GM12878 (cell line): ENCODE measurements around the gene ZNF629. TPM values are rescaled to one million over a fixed set of nuclear protein-coding genes. Genes with fewer than 3 reads are reported as not detected.
A peak's percentile ranks its signal among the peaks of the same experiment; 100 is the strongest.

Experiments
- ATAC-seq: fragments of 200-7000 bp; cut with Tn5 transposase; 3 replicates; pipeline ENCODE4 v1.9.1; 2020; ENCODE audit warnings: mild to moderate bottlenecking, moderate library complexity
- BruUV-seq: library from RNA; stranded (reverse); fragments of 400-500 nt; replicated peaks from 2 replicates; lab custom pipeline; 2021; lab: Mats Ljungman, UMichigan
- CTCF ChIA-PET: fragments of 300-600 bp; sonication (Branson Sonifier 250); formaldehyde crosslinking; extraction: SDS; loops from one replicate; lab custom pipeline; 2021; ENCODE audit warnings: inconsistent platforms; lab: Yijun Ruan, JAX
- POLR2A ChIA-PET: fragments of 350-600 bp; formaldehyde crosslinking; extraction: SDS; loops from one replicate; lab custom pipeline; 2021; ENCODE audit warnings: inconsistent platforms; lab: Charles Lee
- RAD21 ChIA-PET: fragments of 300-600 bp; sonication (Branson Sonifier 250); formaldehyde crosslinking; loops from one replicate; lab custom pipeline; 2023; ENCODE audit warnings: antibody characterized with exemption; ENCODE audit not compliant: unreplicated experiment; lab: Charles Lee
- SMC1A ChIA-PET: fragments of 300-600 bp; sonication (Branson Sonifier 250); formaldehyde crosslinking; loops from one replicate; lab custom pipeline; 2023; ENCODE audit not compliant: unreplicated experiment, uncharacterized antibody; lab: Charles Lee
- DNase-seq: peaks from one replicate; pipeline ENCODE4 v3.0.0-alpha.2; 2011; ENCODE audit warnings: low read depth, low spot score
- FAIRE-seq: peaks from 3 replicates; lab custom pipeline; 2011; peaks lifted over from hg19 to GRCh38; lab: Jason Lieb, UNC
- H2AFZ ChIP-seq: 2 replicates; pipeline ENCODE4 v1.6.0; 2011; ENCODE audit warnings: low read depth, low read length, control low read depth; ENCODE audit not compliant: control insufficient read depth
- H3K27ac ChIP-seq: 2 replicates; pipeline ENCODE4 v1.5.1; 2011; ENCODE audit warnings: control low read depth; ENCODE audit not compliant: control insufficient read depth, insufficient read depth
- H3K27me3 ChIP-seq, 2 experiments: replicated peaks in 1 of 2; 2 replicates each; pipeline versions ENCODE4 v1.6.0 to v1.6.1; 2011; ENCODE audit warnings: low read length in 1 of 2; ENCODE audit not compliant: control insufficient read depth in 2 of 2, insufficient read depth in 2 of 2
- H3K36me3 ChIP-seq, 2 experiments: 2 replicates each; pipeline ENCODE4 v1.5.1; 2011; ENCODE audit warnings: low read length in 1 of 2; ENCODE audit not compliant: control insufficient read depth in 2 of 2, insufficient read depth in 2 of 2
- H3K4me1 ChIP-seq: 2 replicates; pipeline ENCODE4 v1.6.1; 2011; ENCODE audit warnings: mild to moderate bottlenecking, low read length, moderate library complexity, mixed read lengths; ENCODE audit not compliant: control insufficient read depth, insufficient read depth
- H3K4me2 ChIP-seq: 2 replicates; pipeline ENCODE4 v1.6.0; 2011; ENCODE audit warnings: control low read depth; ENCODE audit not compliant: control insufficient read depth, insufficient read depth
- H3K4me3 ChIP-seq: fragments of 200-600 bp; sonication (generic); 2 replicates; pipeline ENCODE4 v1.5.1; 2016
- H3K79me2 ChIP-seq: 2 replicates; pipeline ENCODE4 v1.6.0; 2011; ENCODE audit warnings: low read length; ENCODE audit not compliant: control insufficient read depth, insufficient read depth
- H3K9ac ChIP-seq: 2 replicates; pipeline ENCODE4 v1.8.0; 2011; ENCODE audit warnings: low read length, control low read depth, mixed read lengths; ENCODE audit not compliant: control insufficient read depth, insufficient read depth
- H3K9me3 ChIP-seq: replicated peaks from 3 replicates; pipeline ENCODE4 v1.5.1; 2011; ENCODE audit warnings: mild to moderate bottlenecking, low read length; ENCODE audit not compliant: control insufficient read depth, insufficient read depth
- H4K20me1 ChIP-seq: 2 replicates; pipeline ENCODE4 v1.6.0; 2011; ENCODE audit not compliant: control insufficient read depth, insufficient read depth
- ATF2 ChIP-seq: IDR thresholded peaks from 2 replicates; pipeline ENCODE4 v1.6.1; 2012; ENCODE audit warnings: low read length, inconsistent platforms
- IRF4 ChIP-seq: IDR thresholded peaks from 2 replicates; pipeline ENCODE4 v1.6.1; 2011; ENCODE audit warnings: low read depth, low read length
- NFIC ChIP-seq: IDR thresholded peaks from 2 replicates; pipeline ENCODE4 v1.6.1; 2012; ENCODE audit warnings: low read depth, mild to moderate bottlenecking, inconsistent platforms, low read length, moderate library complexity
- NKRF ChIP-seq: fragments of 450-650 bp; conservative IDR thresholded peaks from 2 replicates; pipeline ENCODE4 v1.6.1; 2017; ENCODE audit warnings: mild to moderate bottlenecking, moderate library complexity
- NR2F1 ChIP-seq: fragments of 450-650 bp; conservative IDR thresholded peaks from 2 replicates; pipeline ENCODE4 v1.6.1; 2017; ENCODE audit warnings: mild to moderate bottlenecking
- POLR2A ChIP-seq: IDR thresholded peaks from 2 replicates; pipeline ENCODE4 v1.6.1; 2011; ENCODE audit warnings: low read depth, mild to moderate bottlenecking, low read length
- POU2F2 ChIP-seq: IDR thresholded peaks from 3 replicates; pipeline ENCODE4 v1.6.1; 2011; ENCODE audit warnings: low read depth, mild to moderate bottlenecking, low read length, borderline replicate concordance
- SREBF1 ChIP-seq: IDR thresholded peaks from 2 replicates; pipeline ENCODE4 v1.6.1; 2012; ENCODE audit warnings: mild to moderate bottlenecking, low read length
- SREBF2 ChIP-seq: IDR thresholded peaks from 2 replicates; pipeline ENCODE4 v1.6.1; 2012; ENCODE audit warnings: mild to moderate bottlenecking, low read length
- TBL1XR1 ChIP-seq: IDR thresholded peaks from 2 replicates; pipeline ENCODE4 v1.6.1; 2012; ENCODE audit warnings: low read depth, low read length, improper control_type of control experiment
- ZBED1 ChIP-seq: IDR thresholded peaks from 2 replicates; pipeline ENCODE4 v1.6.1; 2016; ENCODE audit warnings: borderline replicate concordance
- ZBTB33 ChIP-seq: fragments of 450-650 bp; IDR thresholded peaks from 2 replicates; pipeline ENCODE4 v1.6.1; 2017; ENCODE audit warnings: mild to moderate bottlenecking
- WGBS: methylation state at CpG from one replicate; pipeline ENCODE4 v1.1.6; 2016; ENCODE audit warnings: low lambda C conversion rate; ENCODE audit not compliant: insufficient replicate concordance, insufficient coverage; ENCODE audit errors: missing lambda C conversion rate; 5-methylcytosine and 5-hydroxymethylcytosine counted together
- in situ Hi-C: fragments of 300-500 bp; cut with MboI; formaldehyde crosslinking; loops from 9 replicates; pipeline ENCODE4 v1.14.3; 2018; ENCODE audit warnings: mixed read lengths
- intact Hi-C: fragments of 100-400 bp; cut with micrococcal nuclease; formaldehyde crosslinking; loops from one replicate; pipeline ENCODE4 v1.14.2; 2022; ENCODE audit not compliant: unreplicated experiment
- polyA plus RNA-seq, 11 experiments: library from polyadenylated mRNA; depleted of rRNA in 4 of 11; unstranded in 6 of 11; stranded (reverse) in 5 of 11; fragments of >200 nt; fragmentation: Nextera tagmentation in 4 of 11; fragmentation: Illumina TruSeq in 1 of 11; extraction: Ambion mirVana in 4 of 11; extraction: Trizol in 1 of 11; gene quantifications; 1 replicate in 1 of 11; 2 replicates in 10 of 11; pipeline versions ENCODE4 v1.2.1 to v1.2.3, GENCODE V29; 2011 to 2016; ENCODE audit warnings: inconsistent platforms in 2 of 11, missing spikeins in 2 of 11, low read depth in 1 of 11
- total RNA-seq, 4 experiments: library from RNA; depleted of rRNA in 3 of 4; stranded (reverse); fragments of >200 nt in 3 of 4; fragmentation: Illumina TruSeq in 1 of 4; extraction: Trizol in 1 of 4; gene quantifications; 2 replicates each; pipeline versions ENCODE4 v1.2.1 to v1.2.3, GENCODE V29; 2013 to 2021

The ZNF629 gene
- total and polyA plus RNA-seq, 10 of the 15 experiments (the other 5 are each of a cell fraction or from before 2014, with no cell fraction given): 0.02 to 0.69 (median 0.40) TPM

- POLR2A ChIA-PET: no interaction called here
These were observed 49.0 kb downstream of the ZNF629 start for GRCh38 chr16:30737794-30738648.

GRCh38 chr16:30736995-30737793 lies 49.8 kb downstream of the ZNF629 start:
- Histone ChIP-seq H3K27ac (no peak overlapping the region), H3K9me3 (no peaks in the 10 kb centered on the region), H4K20me1 (no peaks in the 10 kb centered on the region), H3K4me1 (no peaks in the 10 kb centered on the region), H3K9ac (no peak overlapping the region), H3K36me3 (peaks cover 29 to 46% of the 10 kb centered on the region in 2 experiments), H3K79me2 (no peaks in the 10 kb centered on the region), H3K4me3 (no peak overlapping the region), H2AFZ (no peak overlapping the region), H3K27me3 (no peaks in the 10 kb centered on the region), H3K4me2 (no peak overlapping the region)
- SMC1A ChIA-PET: interaction anchor here (1.8 kb wide), 1 partner anchor 10 kb away, joined by 4 read pairs; no protein-coding TSS in a partner anchor
- in situ Hi-C loops: no loop called here
- DNase-seq: no peak
- RAD21 ChIA-PET: no interaction called here
- CTCF ChIA-PET: no interaction called here
- intact Hi-C loops: no loop called here
- 99% methylated on average over 13 of the region's 17 CpGs for WGBS
- BruUV-seq: no TSS peak
- POLR2A ChIA-PET: interaction anchor here (0.6 kb wide), 1 partner anchor 171 kb away, joined by 3 read pairs; no protein-coding TSS in a partner anchor
- FAIRE-seq: no peak
- no peak for ATAC-seq
- TF ChIP-seq NFIC (no peak), SREBF1 (no peak), NKRF (no peak), ZBED1 (no peak), ZBTB33 (no peak), ATF2 (no peak), SREBF2 (no peak)

More at GRCh38 chr16:30737794-30738648, 49.0 kb downstream of the ZNF629 start:
- ATAC-seq (no peak), FAIRE-seq (no peak), DNase-seq (no peak)
- Histone ChIP-seq H3K27me3 (no peaks in the 10 kb centered on the region), H2AFZ (no peak overlapping the region), H3K36me3 (peaks cover 27 to 39% of the 10 kb centered on the region in 2 experiments), H3K4me3 (no peak overlapping the region), H3K9me3 (no peaks in the 10 kb centered on the region), H3K4me1 (no peaks in the 10 kb centered on the region), H3K79me2 (no peaks in the 10 kb centered on the region), H3K9ac (no peak overlapping the region), H4K20me1 (no peaks in the 10 kb centered on the region), H3K4me2 (no peak overlapping the region), H3K27ac (no peak overlapping the region)
- ChIA-PET SMC1A (interaction anchor here (1.8 kb wide), 1 partner anchor 9 kb away, joined by 4 read pairs; no protein-coding TSS in a partner anchor), RAD21 (no interaction called here), CTCF (no interaction called here)
- in situ Hi-C loops (no loop called here), intact Hi-C loops (no loop called here)
- 96% methylated on average over 23 of the region's 25 CpGs for WGBS
- no peak for TF ChIP-seq POU2F2
- TF ChIP-seq POLR2A: peak; percentile 53
- no peak for TF ChIP-seq TBL1XR1
- no peak for TF ChIP-seq NR2F1
- TF ChIP-seq IRF4: no peak
- BruUV-seq: TSS peak; percentile 48
